GM15510 (cell line): ENCODE results near the gene TNFAIP3.

Source experiments
- POLR2A ChIP-seq: IDR thresholded peaks from 3 replicates; pipeline ENCODE4 v1.6.1; 2011; ENCODE audit warnings: borderline replicate concordance; ENCODE audit not compliant: insufficient read length; ENCODE audit errors: extremely low read depth

TNFAIP3 gene

DNA sequence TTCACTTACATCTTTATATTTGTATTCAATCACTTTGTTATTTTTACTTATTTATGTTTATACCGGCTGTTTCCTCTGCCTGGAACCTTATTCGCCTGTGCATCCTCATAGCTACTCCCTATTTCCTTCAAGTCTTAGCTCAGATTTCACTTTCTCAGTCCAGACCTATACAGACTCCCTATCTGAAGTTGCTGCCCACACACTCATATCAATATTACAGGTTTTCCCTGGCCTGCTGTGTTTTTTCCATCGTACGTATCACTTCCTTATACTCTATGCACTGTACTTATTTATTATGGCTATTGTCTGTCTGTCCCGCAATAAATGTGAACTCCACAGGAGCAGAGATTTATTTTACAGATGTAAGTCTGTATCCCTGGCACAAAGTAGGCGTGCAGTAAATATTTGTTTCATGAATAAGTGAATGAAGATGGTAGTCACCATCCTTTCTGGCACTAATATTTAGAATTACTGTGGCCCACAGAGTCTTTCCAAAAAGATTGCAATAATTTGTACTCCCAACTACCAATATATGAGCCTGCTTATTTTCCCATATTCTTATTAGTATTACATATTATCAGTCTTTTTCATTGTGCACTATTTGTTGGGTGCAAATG, 64.9 kb downstream of the TNFAIP3 start:
- TF ChIP-seq POLR2A = no peak
